K562 (cell line): ENCODE measurements around the gene HARS1. TPM values are rescaled to one million over a fixed set of nuclear protein-coding genes. Genes with fewer than 3 reads are reported as not detected.

Experiments used
- CREB3 ChIP-seq: fragments of 450-650 bp; conservative IDR thresholded peaks from 2 replicates; pipeline ENCODE4 v1.6.1; 2016; ENCODE audit warnings: missing genetic modification characterization, low read depth, mild to moderate bottlenecking, missing compliant biosample characterization, moderate library complexity
- KDM1A ChIP-seq, 2 experiments: fragments of 450-650 bp; IDR thresholded peaks; 2 replicates each; pipeline ENCODE4 v1.6.1; 2016; ENCODE audit warnings: mild to moderate bottlenecking in 2 of 2
- MAFF ChIP-seq: IDR thresholded peaks from 2 replicates; pipeline ENCODE4 v1.6.1; 2012; ENCODE audit warnings: low read length, improper control_type of control experiment
- MAFG ChIP-seq: fragments of 450-650 bp; conservative IDR thresholded peaks from 2 replicates; pipeline ENCODE4 v1.6.1; 2016; ENCODE audit warnings: missing genetic modification characterization, missing compliant biosample characterization
- MCM7 ChIP-seq, 2 experiments: fragments of 450-650 bp; IDR thresholded peaks; 2 replicates each; pipeline ENCODE4 v1.6.1; 2016 to 2018
- MED1 ChIP-seq: sonication (generic); formaldehyde crosslinking; IDR thresholded peaks from 2 replicates; pipeline ENCODE4 v1.8.1; 2023; ENCODE audit warnings: missing genetic modification reagents, borderline replicate concordance
- PHF8 ChIP-seq: fragments of 200-600 bp; sonication (generic); IDR thresholded peaks from 2 replicates; pipeline ENCODE4 v1.6.1; 2012; ENCODE audit warnings: mixed run types, mild to moderate bottlenecking, inconsistent platforms, low read length, moderate library complexity, borderline replicate concordance
- TEAD4 ChIP-seq, 2 experiments: sonication (generic) in 1 of 2; formaldehyde crosslinking in 1 of 2; IDR thresholded peaks; 2 replicates each; pipeline versions ENCODE4 v1.6.1 to v1.8.0; 2012 to 2022; ENCODE audit warnings: borderline replicate concordance in 1 of 2, inconsistent platforms in 1 of 2, low read length in 1 of 2, mild to moderate bottlenecking in 1 of 2, missing genetic modification reagents in 1 of 2
- TRIM24 ChIP-seq, 2 experiments: fragments of 450-650 bp; IDR thresholded peaks; 2 replicates each; pipeline ENCODE4 v1.6.1; 2016
- TRIM25 ChIP-seq: fragments of 450-650 bp; IDR thresholded peaks from 2 replicates; pipeline ENCODE4 v1.7.0; 2016; ENCODE audit warnings: borderline replicate concordance
- UBTF ChIP-seq, 2 experiments: IDR thresholded peaks; 2 replicates each; pipeline ENCODE4 v1.6.1; 2012; ENCODE audit warnings: improper control_type of control experiment in 2 of 2, low read depth in 2 of 2, low read length in 2 of 2, borderline replicate concordance in 1 of 2
- ZC3H11A ChIP-seq: IDR thresholded peaks from 2 replicates; pipeline ENCODE4 v1.6.1; 2012; ENCODE audit warnings: low read depth, low read length, improper control_type of control experiment
- ZMIZ1 ChIP-seq, 2 experiments: fragments of 150-350 bp in 1 of 2; IDR thresholded peaks; 2 replicates each; pipeline ENCODE4 v1.6.1; 2012 to 2016; ENCODE audit warnings: low read depth in 2 of 2, low read length in 2 of 2, mild to moderate bottlenecking in 1 of 2, moderate library complexity in 1 of 2
- ZNF121 ChIP-seq: sonication (generic); formaldehyde crosslinking; conservative IDR thresholded peaks from 2 replicates; pipeline ENCODE4 v1.8.0; 2022; ENCODE audit warnings: missing genetic modification reagents
- ZNF175 ChIP-seq: fragments of 200-800 bp; sonication (Bioruptor generic); IDR thresholded peaks from 2 replicates; pipeline ENCODE4 v1.6.1; 2016; ENCODE audit warnings: low read depth, mild to moderate bottlenecking, missing genetic modification characterization, missing compliant biosample characterization
- ZNF274 ChIP-seq: IDR thresholded peaks from 2 replicates; pipeline ENCODE4 v1.6.1; 2011; ENCODE audit warnings: low read depth, mild to moderate bottlenecking, low read length, moderate library complexity, borderline replicate concordance
- polyA plus RNA-seq, 8 experiments: library from polyadenylated mRNA; depleted of rRNA in 4 of 8; stranded (reverse) in 5 of 8; unstranded in 3 of 8; fragments of >200 nt; fragmentation: Nextera tagmentation in 2 of 8; fragmentation: Illumina TruSeq in 1 of 8; extraction: Ambion mirVana in 2 of 8; extraction: Trizol in 1 of 8; gene quantifications; 2 replicates each; pipeline versions ENCODE4 v1.2.1 to v1.2.3, GENCODE V29; 2011 to 2014; ENCODE audit warnings: inconsistent platforms in 1 of 8, missing spikeins in 1 of 8
- total RNA-seq, 7 experiments: library from RNA; depleted of rRNA in 6 of 7; stranded (reverse); fragments of >200 nt in 6 of 7; fragmentation: Illumina TruSeq in 2 of 7; extraction: Trizol in 2 of 7; gene quantifications; 2 replicates each; pipeline versions ENCODE4 v1.2.1 to v1.2.3, GENCODE V29; 2011 to 2021; ENCODE audit warnings: low replicate concordance in 1 of 7

The HARS1 gene
- total and polyA plus RNA-seq, 9 of the 15 experiments (the other 6 are each of a cell fraction or from before 2014, with no cell fraction given), result 13.5 to 88.5 (median 75.2) TPM

GRCh38 chr5:140639148-140639981 is 51.8 kb downstream of the HARS1 start, which contains the start of gene TMCO6 (continued):
- TF ChIP-seq ZNF175 (no peak), TRIM24 (IDR thresholded peaks at IDR 0.05) (no peak), MCM7 (IDR thresholded peaks at IDR 0.05) (no peak), KDM1A (IDR thresholded peaks at IDR 0.05) (peak in 1 of 2 experiments; percentile 78; a peak in 3 of 4 replicates), MAFG (tag) (0 out of 2 replicates have a peak, but pooled peaks have one; percentile 9), CREB3 (tag) (no peak; the same call in 1 of the 2 replicates), MED1 (CRISPR knock-in tag) (no peak), ZC3H11A (no peak), UBTF (IDR thresholded peaks at IDR 0.05; ENCODE audit: borderline replicate concordance in 1 of 2, low read depth in 2 of 2, low read length in 2 of 2) (peak; percentile 53 to 54; a peak in 3 of 4 replicates), PHF8 (peak; percentile 84; the same call in 1 of the 2 replicates), TRIM25 (no peak), MAFF (no peak), ZNF274 (no peak), TEAD4 (IDR thresholded peaks at IDR 0.05; ENCODE audit: low read length) (peak; percentile 46; the same call in 1 of the 2 replicates), TEAD4 (CRISPR knock-in tag; IDR thresholded peaks at IDR 0.05; ENCODE audit: borderline replicate concordance) (no peak), ZMIZ1 (IDR thresholded peaks at IDR 0.05; ENCODE audit: low read depth in 2 of 2, low read length in 2 of 2) (no peak), ZNF121 (CRISPR knock-in tag) (no peak)
